Measurements from ENCODE around the gene PRELID3B. TPM values are rescaled to one million over a fixed set of nuclear protein-coding genes. Genes with fewer than 3 reads are reported as not detected.

The PRELID3B gene
- total RNA-seq, 1 experiment from 2014 or later, result 129 TPM

GRCh38 chr20:58998656-58999055 lies 43.9 kb downstream of the PRELID3B start:
- peaks cover 6% of the 10 kb centered on the region; the same call in 1 of the 2 replicates for H3K79me2 ChIP-seq (ENCODE audit: insufficient read depth, low read length)
- no peak overlapping the region for H3K27ac ChIP-seq (ENCODE audit: low read depth, low read length)
- H2AFZ ChIP-seq (ENCODE audit: low read depth, low read length, poor library complexity, severe bottlenecking), result no peak overlapping the region
- CTCF ChIA-PET, result interaction anchor here (0.7 kb wide), 1 partner anchor 457 kb away, joined by 3 read pairs; no protein-coding TSS in a partner anchor
- DNase-seq (ENCODE audit: low read depth, low spot score) (no peak), ATAC-seq (no peak)
- H3K36me3 ChIP-seq (ENCODE audit: control insufficient read depth in 1 of 2, insufficient read depth in 2 of 2, low read length in 2 of 2), result peaks cover 34 to 42% of the 10 kb centered on the region in 2 experiments
- intact Hi-C loops (cut with micrococcal nuclease), result no loop called here
- H3K4me3 ChIP-seq (replicated peaks in 1 of 2; ENCODE audit: low read depth in 1 of 2, low read length in 2 of 2), result no peak overlapping the region
- H4K20me1 ChIP-seq (ENCODE audit: insufficient read depth), result no peaks in the 10 kb centered on the region
- no peak overlapping the region for H3K4me2 ChIP-seq (ENCODE audit: low read length)
- no peak for TF ChIP-seq CBX3 (IDR thresholded peaks at IDR 0.05; ENCODE audit: low read depth)
- TF ChIP-seq ELF1 (IDR thresholded peaks at IDR 0.05; ENCODE audit: borderline replicate concordance, low read depth), result no peak
- TF ChIP-seq EGR1 (IDR thresholded peaks at IDR 0.05; ENCODE audit: low read depth), result no peak
- H3K4me1 ChIP-seq (ENCODE audit: control insufficient read depth in 1 of 2, insufficient read depth in 2 of 2, low read length in 2 of 2), result no peaks in the 10 kb centered on the region
- POLR2A ChIA-PET, result no interaction called here
- H3K27me3 ChIP-seq (ENCODE audit: insufficient read depth, low read length), result no peaks in the 10 kb centered on the region
- RAD21 ChIA-PET (ENCODE audit: low non-redundant PET in 1 of 2, low total read pairs in 2 of 2, uncharacterized antibody in 2 of 2, unreplicated experiment in 2 of 2), result no interaction called here
- H3K9me3 ChIP-seq (ENCODE audit: control insufficient read depth in 1 of 2, insufficient read depth in 1 of 2, low read depth in 1 of 2, low read length in 2 of 2), result no peaks in the 10 kb centered on the region
- no peaks in the 10 kb centered on the region for H3K9me2 ChIP-seq (ENCODE audit: insufficient read depth)
- no TSS peak for BruUV-seq (replicated peaks)
- no peak overlapping the region for H3K9ac ChIP-seq (ENCODE audit: low read length)

- Histone ChIP-seq H3K9ac (ENCODE audit: low read length) (no peak overlapping the region), H3K36me3 (ENCODE audit: control insufficient read depth in 1 of 2, insufficient read depth in 2 of 2, low read length in 2 of 2) (peaks cover 45 to 52% of the 10 kb centered on the region in 2 experiments), H2AFZ (ENCODE audit: low read depth, low read length, poor library complexity, severe bottlenecking) (no peak overlapping the region), H3K4me2 (ENCODE audit: low read length) (no peak overlapping the region), H3K27me3 (ENCODE audit: insufficient read depth, low read length) (no peaks in the 10 kb centered on the region), H3K9me2 (ENCODE audit: insufficient read depth) (no peaks in the 10 kb centered on the region), H3K4me1 (ENCODE audit: control insufficient read depth in 1 of 2, insufficient read depth in 2 of 2, low read length in 2 of 2) (no peaks in the 10 kb centered on the region), H3K4me3 (replicated peaks in 1 of 2; ENCODE audit: low read depth in 1 of 2, low read length in 2 of 2) (no peak overlapping the region), H4K20me1 (ENCODE audit: insufficient read depth) (no peaks in the 10 kb centered on the region), H3K27ac (ENCODE audit: low read depth, low read length) (no peak overlapping the region), H3K79me2 (ENCODE audit: insufficient read depth, low read length) (peaks cover 5% of the 10 kb centered on the region; the same call in 1 of the 2 replicates), H3K9me3 (ENCODE audit: control insufficient read depth in 1 of 2, insufficient read depth in 1 of 2, low read depth in 1 of 2, low read length in 2 of 2) (no peaks in the 10 kb centered on the region)
- DNase-seq (ENCODE audit: low read depth, low spot score), result no peak
- ChIA-PET CTCF (no interaction called here), POLR2A (interaction anchor here (0.6 kb wide), 1 partner anchor 67 kb away, joined by 3 read pairs; no protein-coding TSS in a partner anchor), RAD21 (ENCODE audit: low non-redundant PET in 1 of 2, low total read pairs in 2 of 2, uncharacterized antibody in 2 of 2, unreplicated experiment in 2 of 2) (no interaction called here)
- intact Hi-C loops (cut with micrococcal nuclease), result no loop called here
- ATAC-seq, result peak; percentile 26; the same call in 1 of the 2 replicates
- BruUV-seq (replicated peaks), result no TSS peak
- TF ChIP-seq CTCF (IDR thresholded peaks at IDR 0.05 in 2 of 3, conservative IDR thresholded peaks at IDR 0.05 in 1 of 3; ENCODE audit: borderline replicate concordance in 1 of 3, insufficient read depth in 1 of 3, low read depth in 2 of 3, low read length in 2 of 3) (no peak), FOSL1 (IDR thresholded peaks at IDR 0.05; ENCODE audit: low read depth) (no peak), POLR2AphosphoS5 (IDR thresholded peaks at IDR 0.05; ENCODE audit: low read depth, low read length) (no peak), SIN3A (IDR thresholded peaks at IDR 0.05; ENCODE audit: low read depth) (no peak), MAX (IDR thresholded peaks at IDR 0.05) (no peak), ATF3 (IDR thresholded peaks at IDR 0.05) (no peak), JUND (IDR thresholded peaks at IDR 0.05) (no peak), ZBTB33 (IDR thresholded peaks at IDR 0.05; ENCODE audit: extremely low read depth, insufficient replicate concordance, low read length) (no peak), EZH2 (IDR thresholded peaks at IDR 0.05) (no peak), ELF1 (IDR thresholded peaks at IDR 0.05; ENCODE audit: borderline replicate concordance, low read depth) (no peak), RAD21 (IDR thresholded peaks at IDR 0.05; ENCODE audit: low read depth) (no peak)
Measured at GRCh38 chr20:58997141-58997770, 45.3 kb downstream of the PRELID3B start.
